Epithelial cell of proximal tubule (primary cell): ENCODE data around the gene VSIG8. TPM values are rescaled to one million over a fixed set of nuclear protein-coding genes. Genes with fewer than 3 reads are reported as not detected.
A peak's percentile ranks its signal among the peaks of the same experiment; 100 is the strongest.

Experiments
- DNase-seq: peaks from one replicate; pipeline ENCODE4 v3.0.0-alpha.2; 2011; ENCODE audit warnings: low read depth
- H3K4me3 ChIP-seq: 2 replicates; pipeline ENCODE4 v1.5.1; 2011; ENCODE audit warnings: low read depth, mild to moderate bottlenecking, low read length
- CTCF ChIP-seq: conservative IDR thresholded peaks from 2 replicates; pipeline ENCODE4 v1.5.1; 2012; ENCODE audit warnings: low read depth, mild to moderate bottlenecking, low read length
- total RNA-seq: library from RNA; depleted of rRNA; stranded (reverse); fragments of >200 nt; gene quantifications from 2 replicates; pipeline ENCODE4 v1.2.3, GENCODE V29; 2015

The VSIG8 gene
- total RNA-seq, 1 donor from 2014 or later = not detected

DNA sequence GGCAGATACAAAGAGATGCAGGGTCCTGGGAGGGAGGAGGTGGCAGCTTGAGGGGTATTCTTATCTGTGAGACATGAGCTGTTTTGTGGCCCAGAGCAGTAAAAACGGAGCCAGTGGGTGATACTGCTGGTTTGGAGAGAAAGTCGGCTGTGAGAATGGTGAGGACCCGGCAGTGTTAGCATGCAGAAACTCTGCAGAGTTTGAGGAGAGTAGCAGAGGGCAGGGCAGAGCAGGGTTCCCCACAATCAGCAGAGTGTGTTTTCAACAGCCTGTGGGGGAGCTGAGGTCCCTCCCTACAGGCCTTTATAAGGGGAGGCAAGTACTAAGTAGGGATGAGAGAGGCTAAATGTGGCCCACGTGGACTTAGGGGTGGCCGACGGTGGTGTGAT lies 35.4 kb downstream of the VSIG8 start:
- DNase-seq = no peak
- H3K4me3 ChIP-seq = no peak overlapping the region
- TF ChIP-seq CTCF = no peak

DNA sequence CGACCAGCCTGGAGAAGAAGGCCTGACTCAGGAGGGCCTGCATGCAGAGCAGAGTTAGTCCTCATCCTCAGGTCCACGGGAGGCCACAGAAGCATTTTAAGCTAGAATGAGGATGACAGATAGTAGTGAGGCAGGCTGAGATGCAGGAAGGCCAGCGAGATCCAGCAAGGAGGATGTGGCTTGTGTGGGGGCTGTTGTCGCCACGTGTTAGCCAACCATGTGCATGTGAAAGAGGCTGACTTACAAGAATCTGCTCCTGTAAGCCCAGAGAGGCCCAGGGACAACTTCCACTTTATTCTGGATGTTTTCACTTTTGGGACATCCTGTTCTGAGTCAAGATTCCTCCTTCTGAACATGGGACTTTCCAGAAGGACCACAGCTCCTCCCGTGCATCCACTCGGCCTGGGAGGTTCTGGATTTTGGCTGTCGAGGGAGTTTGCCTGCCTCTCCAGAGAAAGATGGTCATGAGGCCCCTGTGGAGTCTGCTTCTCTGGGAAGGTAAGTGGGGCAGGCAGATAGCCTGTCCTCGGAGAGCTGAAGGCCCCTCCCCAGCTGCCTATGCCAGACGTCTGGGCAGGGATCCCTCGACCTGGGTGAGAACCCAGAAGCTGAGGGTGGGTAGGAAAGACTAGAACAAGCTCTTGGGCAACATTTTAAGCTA lies 35.9 kb downstream of the VSIG8 start, which contains the start of gene SLAMF8:
SLAMF8 (plus strand) TSS at position 433 of the 661 bp plus-strand sequence; CDS start at position 459, 26 bp downstream.
- no peak for TF ChIP-seq CTCF
- H3K4me3 ChIP-seq = no peak within 1 kb of the TSS
- no peak for DNase-seq

DNA sequence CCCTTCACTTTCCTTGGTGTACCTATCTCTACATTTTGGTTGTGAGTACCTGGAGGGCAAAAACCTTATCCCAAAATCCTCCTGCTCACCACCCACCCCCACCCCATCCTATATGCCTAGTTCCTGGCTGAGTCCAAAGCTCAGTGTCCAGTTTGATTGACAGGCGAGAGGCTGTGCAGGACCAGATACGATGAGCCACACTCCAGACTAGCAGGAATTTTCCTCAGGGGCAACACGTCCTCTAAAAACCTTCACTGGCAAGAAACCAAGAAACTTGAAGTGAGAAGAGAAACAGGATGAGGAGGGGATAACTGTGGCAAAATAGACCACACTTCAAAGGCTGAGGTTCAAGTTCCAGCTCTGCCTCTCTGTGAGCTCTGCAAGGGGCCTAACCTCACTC lies 36.9 kb downstream of the VSIG8 start:
- TF ChIP-seq CTCF = no peak
- no peak overlapping the region for H3K4me3 ChIP-seq
- no peak for DNase-seq

- H3K4me3 ChIP-seq = no peak overlapping the region
- no peak for TF ChIP-seq CTCF
- no peak for DNase-seq
These were observed 39.1 kb downstream of the VSIG8 start for GRCh38 chr1:159823406-159823805.

DNA sequence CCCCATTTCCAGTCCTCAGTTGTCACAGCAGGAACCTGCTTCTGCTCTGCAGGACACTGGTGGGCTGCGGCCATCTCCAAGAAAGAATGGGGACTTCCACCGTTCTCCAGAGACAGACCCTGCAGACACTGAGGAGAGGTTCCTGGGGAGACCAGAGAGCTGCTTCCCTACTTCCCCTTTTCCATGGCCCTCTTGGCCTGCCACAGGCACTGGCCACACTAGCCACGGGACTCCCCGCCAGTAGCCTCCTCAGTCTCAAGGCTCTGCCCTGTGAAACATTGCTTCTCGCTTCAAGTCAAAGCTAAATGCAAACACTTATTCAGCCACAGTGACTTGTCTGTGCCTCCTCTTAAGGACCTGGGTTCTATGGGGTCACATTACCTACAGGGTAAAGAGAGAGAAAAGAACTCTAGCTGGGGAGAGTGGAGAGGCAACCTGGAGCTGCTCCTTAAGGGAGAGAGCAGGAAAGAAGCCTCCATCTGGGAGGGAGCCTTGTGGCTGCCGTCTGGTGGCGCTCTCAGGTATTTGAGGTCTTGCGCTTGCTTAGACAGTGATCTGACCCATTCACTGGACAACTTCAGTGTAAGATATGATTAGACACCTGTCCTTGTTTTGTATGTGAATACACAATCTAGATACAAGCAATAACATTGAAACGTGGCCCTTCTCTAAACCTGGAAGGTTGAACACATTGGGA lies 41.1 kb downstream of the VSIG8 start:
- peak; percentile 73 for TF ChIP-seq CTCF
- no peak overlapping the region for H3K4me3 ChIP-seq
- DNase-seq = no peak

DNA sequence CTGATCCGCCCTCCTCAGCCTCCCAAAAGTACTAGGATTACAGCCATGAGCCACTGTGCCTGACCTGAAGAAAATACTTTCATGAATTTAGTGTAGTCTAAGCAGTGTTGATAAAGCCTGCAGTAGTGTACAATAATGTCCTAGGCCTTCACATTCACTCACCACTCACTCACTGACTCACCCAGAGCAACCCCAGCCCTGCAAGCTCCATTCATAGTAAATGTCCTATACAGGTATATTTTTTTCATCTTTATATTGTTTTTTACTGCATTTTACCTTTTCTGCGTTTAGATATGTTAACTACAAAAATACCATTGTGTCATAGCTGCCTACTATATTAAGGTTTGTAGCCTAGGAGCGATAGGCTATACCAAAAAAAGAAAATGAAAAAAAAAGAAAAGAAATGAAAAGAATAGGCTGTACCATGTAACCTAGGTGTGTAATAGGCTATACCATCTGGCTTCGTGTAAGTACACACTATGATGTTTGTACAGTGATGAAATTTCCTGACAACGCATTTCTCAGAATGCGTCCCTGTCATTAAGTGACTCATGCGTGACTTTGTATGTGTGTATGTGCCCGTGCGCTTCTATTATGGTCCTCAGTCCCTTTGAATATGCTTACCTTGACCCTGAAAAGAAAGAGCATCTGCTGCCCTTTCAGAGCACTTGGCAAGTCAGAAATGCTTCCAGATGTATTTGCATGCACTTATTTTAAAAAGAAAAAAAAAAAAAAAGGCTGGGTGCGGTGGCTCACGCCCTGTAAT lies 45.0 kb downstream of the VSIG8 start:
- no peak for DNase-seq
- TF ChIP-seq CTCF = no peak
- no peak overlapping the region for H3K4me3 ChIP-seq
